ENCODE results near the gene STX10. TPM values are rescaled to one million over a fixed set of nuclear protein-coding genes. Genes with fewer than 3 reads are reported as not detected.
"Not testable (repeated sequence)": the region's sequence is repeated elsewhere in the genome, so short reads cannot be mapped to it uniquely, and the experiment has no call there.

The STX10 gene
- total and polyA plus RNA-seq, 2 of the 4 experiments (the other 2 are of a cell fraction) = 64.9 to 82.0 TPM

- H4K8ac ChIP-seq (ENCODE audit: low read depth in 2 of 2, low read length in 2 of 2) = no peak overlapping the region
- H3K36me3 ChIP-seq (ENCODE audit: control insufficient read depth, insufficient read depth, low read length) = no peaks in the 10 kb centered on the region
- dilution Hi-C loops (cut with HindIII; ENCODE audit: low sequenced_read_pairs, unreplicated experiment) (no loop called here), intact Hi-C loops (cut with micrococcal nuclease) (no loop called here), in situ Hi-C loops (cut with MboI; ENCODE audit: low sequenced_read_pairs) (no loop called here)
- H3K18ac ChIP-seq (ENCODE audit: low read depth, low read length) = no peak overlapping the region
- no peaks in the 10 kb centered on the region for H3K9me3 ChIP-seq (ENCODE audit: control insufficient read depth, insufficient read depth, low read length)
- no peak for TF ChIP-seq CEBPB (IDR thresholded peaks at IDR 0.05; ENCODE audit: low read depth, low read length)
- no peak overlapping the region for H2AK9ac ChIP-seq (replicated peaks; ENCODE audit: low read depth, low read length, poor library complexity)
- no peak overlapping the region for H3K23ac ChIP-seq (ENCODE audit: low read depth, low read length)
- H2BK20ac ChIP-seq (ENCODE audit: low read depth, low read length) = no peak overlapping the region
- BruUV-seq (replicated peaks) = no TSS peak
- H3K4me2 ChIP-seq (ENCODE audit: low read depth, low read length) = no peak overlapping the region
- no peak overlapping the region for H4K91ac ChIP-seq (ENCODE audit: insufficient read depth, low read depth, low read length)
- H2BK15ac ChIP-seq (ENCODE audit: low read depth, low read length) = no peak overlapping the region
- no peak overlapping the region for H2BK5ac ChIP-seq (ENCODE audit: low read depth, low read length, poor library complexity, severe bottlenecking)
- no peaks in the 10 kb centered on the region for H3K4me1 ChIP-seq (ENCODE audit: control insufficient read depth, insufficient read depth, low read length)
- no peak overlapping the region for H2AFZ ChIP-seq (replicated peaks; ENCODE audit: low read length, poor library complexity)
- ChIA-PET CTCF (no interaction called here), POLR2A (ENCODE audit: unreplicated experiment) (no interaction called here)
- DNase-seq = no peak
- no peak overlapping the region for H3K27ac ChIP-seq (ENCODE audit: insufficient read depth, low read length)
- no peak overlapping the region for H2BK120ac ChIP-seq (ENCODE audit: low read depth, low read length)
- no peak overlapping the region for H3K4ac ChIP-seq (ENCODE audit: low read depth, low read length)
- no peaks in the 10 kb centered on the region for H3K9me1 ChIP-seq (ENCODE audit: insufficient read depth, low read length)
- no peak for ATAC-seq (ENCODE audit: low read depth)
- H3K9ac ChIP-seq (ENCODE audit: low read depth, low read length) = no peak overlapping the region
- H3K4me3 ChIP-seq (ENCODE audit: insufficient read depth, low read depth, low read length) = no peak overlapping the region
- H3K79me1 ChIP-seq (ENCODE audit: low read depth in 1 of 2, low read length in 2 of 2) = no peaks in the 10 kb centered on the region
- H3K14ac ChIP-seq (replicated peaks; ENCODE audit: low read depth, low read length) = no peak overlapping the region
- no peak overlapping the region for H3K56ac ChIP-seq (ENCODE audit: extremely low read depth, insufficient read depth, low read length)
- H4K20me1 ChIP-seq (ENCODE audit: insufficient read depth, low read length) = no peaks in the 10 kb centered on the region
- H4K5ac ChIP-seq (ENCODE audit: low read depth, low read length) = no peak overlapping the region
- H3K27me3 ChIP-seq (ENCODE audit: control insufficient read depth, insufficient read depth, low read length) = no peaks in the 10 kb centered on the region
- WGBS, 2 experiments (ENCODE audit: extremely low coverage in 2 of 2, insufficient read length in 1 of 2) = no CpG with 5 or more reads among the region's 4 CpGs
- no peak overlapping the region for H2AK5ac ChIP-seq (ENCODE audit: low read depth, low read length)
These were observed 37.2 kb upstream of the STX10 start for GRCh38 chr19:13187419-13187818.

- H2AFZ ChIP-seq (replicated peaks; ENCODE audit: low read length, poor library complexity); in situ Hi-C loops (cut with MboI; ENCODE audit: low sequenced_read_pairs); H3K9me1 ChIP-seq (ENCODE audit: insufficient read depth, low read length); intact Hi-C loops (cut with micrococcal nuclease); H4K5ac ChIP-seq (ENCODE audit: low read depth, low read length); H3K4me1 ChIP-seq (ENCODE audit: control insufficient read depth, insufficient read depth, low read length); H3K4me3 ChIP-seq (ENCODE audit: insufficient read depth, low read depth, low read length); H2BK20ac ChIP-seq (ENCODE audit: low read depth, low read length); H4K20me1 ChIP-seq (ENCODE audit: insufficient read depth, low read length); H2BK5ac ChIP-seq (ENCODE audit: low read depth, low read length, poor library complexity, severe bottlenecking); dilution Hi-C loops (cut with HindIII; ENCODE audit: low sequenced_read_pairs, unreplicated experiment); CTCF ChIA-PET; H4K8ac ChIP-seq (ENCODE audit: low read depth in 2 of 2, low read length in 2 of 2); H3K36me3 ChIP-seq (ENCODE audit: control insufficient read depth, insufficient read depth, low read length); ATAC-seq (ENCODE audit: low read depth); DNase-seq; H3K27me3 ChIP-seq (ENCODE audit: control insufficient read depth, insufficient read depth, low read length); POLR2A ChIA-PET (ENCODE audit: unreplicated experiment); H3K9ac ChIP-seq (ENCODE audit: low read depth, low read length); H3K18ac ChIP-seq (ENCODE audit: low read depth, low read length); BruUV-seq (replicated peaks); H3K23ac ChIP-seq (ENCODE audit: low read depth, low read length); H3K9me3 ChIP-seq (ENCODE audit: control insufficient read depth, insufficient read depth, low read length); H2BK15ac ChIP-seq (ENCODE audit: low read depth, low read length); H2AK9ac ChIP-seq (replicated peaks; ENCODE audit: low read depth, low read length, poor library complexity); H2AK5ac ChIP-seq (ENCODE audit: low read depth, low read length); H3K14ac ChIP-seq (replicated peaks; ENCODE audit: low read depth, low read length); H3K27ac ChIP-seq (ENCODE audit: insufficient read depth, low read length); H2BK120ac ChIP-seq (ENCODE audit: low read depth, low read length); H3K4ac ChIP-seq (ENCODE audit: low read depth, low read length); H3K79me1 ChIP-seq (ENCODE audit: low read depth in 1 of 2, low read length in 2 of 2); H3K56ac ChIP-seq (ENCODE audit: extremely low read depth, insufficient read depth, low read length); H4K91ac ChIP-seq (ENCODE audit: insufficient read depth, low read depth, low read length); H3K4me2 ChIP-seq (ENCODE audit: low read depth, low read length): not testable (repeated sequence)
- 97% methylated on average over 13 of the region's 38 CpGs; no CpG with 5 or more reads in 1 of the 2 experiments for WGBS, 2 experiments (ENCODE audit: extremely low coverage in 2 of 2, insufficient read length in 1 of 2)
These were observed 36.5 kb upstream of the STX10 start for GRCh38 chr19:13186688-13187087.

Measured in IMR-90 (cell line).